Left lung (tissue), 10 donors: ENCODE measurements around the gene DLL3. TPM values are rescaled to one million over a fixed set of nuclear protein-coding genes. Genes with fewer than 3 reads are reported as not detected.

Experiments
- ATAC-seq: fragments of 200-7000 bp; cut with Tn5 transposase; one replicate; pipeline ENCODE4 v1.9.1; 2020; ENCODE audit warnings: moderate library complexity
- DNase-seq, 4 donors: peaks; one replicate each; pipeline ENCODE4 v3.0.0-alpha.2; 2013 to 2020
- H3K27ac ChIP-seq, 2 donors: fragments of 200-600 bp; sonication (generic) in 1 of 2; one replicate each; pipeline versions ENCODE4 v1.5.0 to v1.8.0; 2020 to 2021
- H3K27me3 ChIP-seq, 2 donors: fragments of 200-600 bp; sonication (generic) in 1 of 2; one replicate each; pipeline versions ENCODE4 v1.5.0 to v1.8.0; 2020 to 2021
- H3K36me3 ChIP-seq, 2 donors: fragments of 200-600 bp; sonication (generic) in 1 of 2; one replicate each; pipeline versions ENCODE4 v1.5.0 to v1.8.0; 2020 to 2021
- H3K4me1 ChIP-seq, 2 donors: fragments of 200-600 bp; one replicate each; pipeline ENCODE4 v1.8.0; 2021
- H3K4me3 ChIP-seq, 2 donors: fragments of 200-600 bp; sonication (generic) in 1 of 2; one replicate each; pipeline versions ENCODE4 v1.5.0 to v1.8.0; 2020 to 2021; ENCODE audit warnings: mild to moderate bottlenecking in 1 of 2
- H3K9me3 ChIP-seq, 2 donors: fragments of 200-600 bp; sonication (generic) in 1 of 2; one replicate each; pipeline versions ENCODE4 v1.5.0 to v1.8.0; 2020 to 2021
- intact Hi-C, 2 donors: fragments of 100-400 bp; cut with DNase I; formaldehyde crosslinking; loops; one replicate each; pipeline versions ENCODE4 v1.11.2 to v1.14.2; 2022
- polyA plus RNA-seq, 6 donors: library from polyadenylated mRNA; unstranded; fragments of 120-200 nt; gene quantifications; one replicate each; pipeline ENCODE4 v1.2.1, GENCODE V29; 2013; ENCODE audit not compliant: insufficient read length in 6 of 6
- total RNA-seq, 2 donors: library from RNA; stranded (reverse); fragmentation: NEBNext Ultra II Directional; extraction: Animal tissue kit (Norgen Biotek cat#: 25700); gene quantifications; one replicate each; pipeline ENCODE4 v1.2.1, GENCODE V29; 2021
- TF ChIP-seq, protein P1 (sequence below), 2 donors: fragments of 200-600 bp; sonication (generic) in 1 of 2; IDR thresholded peaks; one replicate each; pipeline versions ENCODE4 v1.5.0 to v1.8.0; 2021; ENCODE audit warnings: antibody characterized with exemption in 2 of 2
- donor health status: DM: no; HTN: yes; CAD: no.
- donor health status: DM: no; HTN: no; CAD: no.

The DLL3 gene
- total and polyA plus RNA-seq, 8 donors = 0.12 to 0.80 (median 0.31) TPM; not detected in 1

DNA sequence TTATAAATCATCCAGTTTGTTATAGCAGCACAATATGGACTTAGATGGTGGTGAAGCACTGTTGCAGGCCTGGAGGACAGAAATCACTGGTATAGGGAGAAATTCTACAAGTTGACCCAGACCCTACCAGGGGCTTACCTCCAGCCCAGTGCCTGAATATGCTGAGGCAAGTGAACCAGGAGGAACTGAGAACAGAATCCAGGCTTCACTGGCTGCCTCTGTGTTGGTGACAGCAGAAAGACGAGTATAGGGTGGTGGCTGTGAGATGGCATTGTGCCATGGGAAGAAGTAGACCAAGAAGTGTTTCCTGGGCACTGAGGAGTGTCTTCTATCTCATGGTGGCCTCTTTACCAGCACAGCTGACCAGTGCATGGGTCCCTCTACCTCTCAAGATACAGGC, 57.1 kb downstream of the DLL3 start:
- Histone ChIP-seq H3K27me3 (no peaks in the 10 kb centered on the region), H3K4me3 (no peak overlapping the region), H3K27ac (no peak overlapping the region), H3K9me3 (no peaks in the 10 kb centered on the region), H3K4me1 (peaks cover 0 to 15% of the 10 kb centered on the region in 2 donors), H3K36me3 (no peaks in the 10 kb centered on the region)
- no peak for DNase-seq
- intact Hi-C loops = no loop called here
- TF ChIP-seq, protein P1, sequence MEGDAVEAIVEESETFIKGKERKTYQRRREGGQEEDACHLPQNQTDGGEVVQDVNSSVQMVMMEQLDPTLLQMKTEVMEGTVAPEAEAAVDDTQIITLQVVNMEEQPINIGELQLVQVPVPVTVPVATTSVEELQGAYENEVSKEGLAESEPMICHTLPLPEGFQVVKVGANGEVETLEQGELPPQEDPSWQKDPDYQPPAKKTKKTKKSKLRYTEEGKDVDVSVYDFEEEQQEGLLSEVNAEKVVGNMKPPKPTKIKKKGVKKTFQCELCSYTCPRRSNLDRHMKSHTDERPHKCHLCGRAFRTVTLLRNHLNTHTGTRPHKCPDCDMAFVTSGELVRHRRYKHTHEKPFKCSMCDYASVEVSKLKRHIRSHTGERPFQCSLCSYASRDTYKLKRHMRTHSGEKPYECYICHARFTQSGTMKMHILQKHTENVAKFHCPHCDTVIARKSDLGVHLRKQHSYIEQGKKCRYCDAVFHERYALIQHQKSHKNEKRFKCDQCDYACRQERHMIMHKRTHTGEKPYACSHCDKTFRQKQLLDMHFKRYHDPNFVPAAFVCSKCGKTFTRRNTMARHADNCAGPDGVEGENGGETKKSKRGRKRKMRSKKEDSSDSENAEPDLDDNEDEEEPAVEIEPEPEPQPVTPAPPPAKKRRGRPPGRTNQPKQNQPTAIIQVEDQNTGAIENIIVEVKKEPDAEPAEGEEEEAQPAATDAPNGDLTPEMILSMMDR (IDR thresholded peaks at IDR 0.05) = no peak
- no peak for ATAC-seq

Other genes with a start within 250 kb of the DLL3 start
- not detected for gene IFNL2, start 230.6 kb upstream of the DLL3 start, total RNA-seq
- not detected for gene IFNL2, start 230.6 kb upstream of the DLL3 start, polyA plus RNA-seq
- not detected for gene IFNL1, start 202.5 kb upstream of the DLL3 start, total RNA-seq
- not detected for gene IFNL1, start 202.5 kb upstream of the DLL3 start, polyA plus RNA-seq
- gene LRFN1, start 178.1 kb upstream of the DLL3 start, total RNA-seq = 1 to 10 TPM; 1.0 to 2.3 TPM
- gene LRFN1, start 178.1 kb upstream of the DLL3 start, polyA plus RNA-seq = 1 to 10 TPM; 1.2 to 2.9 (median 1.9) TPM
- 100 to 1,000 TPM in 1 of 2 donors, 10 to 100 TPM in 1; 53.8 to 136 TPM for gene GMFG, start 162.9 kb upstream of the DLL3 start, total RNA-seq
- 10 to 100 TPM; 46.1 to 59.4 (median 51.6) TPM for gene GMFG, start 162.9 kb upstream of the DLL3 start, polyA plus RNA-seq
- gene SAMD4B, start 156.5 kb upstream of the DLL3 start, total RNA-seq = 10 to 100 TPM; 74.1 to 77.0 TPM
- gene SAMD4B, start 156.5 kb upstream of the DLL3 start, polyA plus RNA-seq = 100 to 1,000 TPM in 5 of 6 donors, 10 to 100 TPM in 1; 92.2 to 127 (median 111) TPM
- 10 to 100 TPM; 31.0 to 36.1 TPM for gene PAF1, start 107.8 kb upstream of the DLL3 start, total RNA-seq
- gene PAF1, start 107.8 kb upstream of the DLL3 start, polyA plus RNA-seq = 10 to 100 TPM; 57.5 to 70.4 (median 67.0) TPM
- 10 to 100 TPM; 29.7 to 32.7 TPM for gene MED29, start 107.6 kb upstream of the DLL3 start, total RNA-seq
- gene MED29, start 107.6 kb upstream of the DLL3 start, polyA plus RNA-seq = 10 to 100 TPM; 28.7 to 43.4 (median 34.3) TPM
- gene ZFP36, start 92.1 kb upstream of the DLL3 start, total RNA-seq = 100 to 1,000 TPM; 165 to 172 TPM
- 100 to 1,000 TPM in 2 of 6 donors, 10 to 100 TPM in 4; 25.4 to 295 (median 91.4) TPM for gene ZFP36, start 92.1 kb upstream of the DLL3 start, polyA plus RNA-seq
- gene PLEKHG2, start 86.3 kb upstream of the DLL3 start, total RNA-seq = 10 to 100 TPM; 39.5 to 50.8 TPM
- 100 to 1,000 TPM in 3 of 6 donors, 10 to 100 TPM in 3; 80.0 to 118 (median 96.4) TPM for gene PLEKHG2, start 86.3 kb upstream of the DLL3 start, polyA plus RNA-seq
- 1,000 to 10,000 TPM; 1,507 to 1,549 TPM for gene RPS16, start 63.0 kb upstream of the DLL3 start, total RNA-seq
- gene RPS16, start 63.0 kb upstream of the DLL3 start, polyA plus RNA-seq = 1,000 to 10,000 TPM; 1,386 to 1,755 (median 1,492) TPM
- 100 to 1,000 TPM in 1 of 2 donors, 10 to 100 TPM in 1; 93.6 to 102 TPM for gene SUPT5H, start 53.4 kb upstream of the DLL3 start, total RNA-seq
- 100 to 1,000 TPM; 118 to 152 (median 140) TPM for gene SUPT5H, start 53.4 kb upstream of the DLL3 start, polyA plus RNA-seq
- 10 to 100 TPM; 46.0 to 60.3 TPM for gene TIMM50, start 18.1 kb upstream of the DLL3 start, total RNA-seq
- 10 to 100 TPM; 59.0 to 76.0 (median 71.7) TPM for gene TIMM50, start 18.1 kb upstream of the DLL3 start, polyA plus RNA-seq
- gene SELENOV, start 16.2 kb downstream of the DLL3 start, total RNA-seq = not detected
- gene SELENOV, start 16.2 kb downstream of the DLL3 start, polyA plus RNA-seq = under 1 TPM; 0.18 to 0.64 (median 0.34) TPM
- 1 to 10 TPM; 2.0 to 3.0 TPM for gene EID2B, start 33.9 kb downstream of the DLL3 start, total RNA-seq
- 1 to 10 TPM; 3.8 to 5.6 (median 4.8) TPM for gene EID2B, start 33.9 kb downstream of the DLL3 start, polyA plus RNA-seq
- gene EID2, start 41.2 kb downstream of the DLL3 start, total RNA-seq = 10 to 100 TPM; 16.6 to 16.8 TPM
- gene EID2, start 41.2 kb downstream of the DLL3 start, polyA plus RNA-seq = 10 to 100 TPM; 12.7 to 18.3 (median 15.0) TPM
- not detected for gene LGALS13, start 103.6 kb downstream of the DLL3 start, total RNA-seq
- gene LGALS13, start 103.6 kb downstream of the DLL3 start, polyA plus RNA-seq = not detected
- not detected for gene LGALS16, start 157.0 kb downstream of the DLL3 start, total RNA-seq
- gene LGALS16, start 157.0 kb downstream of the DLL3 start, polyA plus RNA-seq = not detected
- gene LGALS14, start 205.5 kb downstream of the DLL3 start, total RNA-seq = not detected
- under 1 TPM in 1 of 6 donors, not detected in 5; 0.31 TPM for gene LGALS14, start 205.5 kb downstream of the DLL3 start, polyA plus RNA-seq
- gene CLC, start 239.1 kb downstream of the DLL3 start, total RNA-seq = not detected
- 1 to 10 TPM; 1.3 to 2.8 (median 2.0) TPM for gene CLC, start 239.1 kb downstream of the DLL3 start, polyA plus RNA-seq